Measurements from ENCODE around the gene SYNDIG1. TPM values are rescaled to one million over a fixed set of nuclear protein-coding genes. Genes with fewer than 3 reads are reported as not detected.

SYNDIG1 gene
- polyA plus RNA-seq, 1 of the 3 experiments (the other 2 are of a cell fraction) = not detected

DNA sequence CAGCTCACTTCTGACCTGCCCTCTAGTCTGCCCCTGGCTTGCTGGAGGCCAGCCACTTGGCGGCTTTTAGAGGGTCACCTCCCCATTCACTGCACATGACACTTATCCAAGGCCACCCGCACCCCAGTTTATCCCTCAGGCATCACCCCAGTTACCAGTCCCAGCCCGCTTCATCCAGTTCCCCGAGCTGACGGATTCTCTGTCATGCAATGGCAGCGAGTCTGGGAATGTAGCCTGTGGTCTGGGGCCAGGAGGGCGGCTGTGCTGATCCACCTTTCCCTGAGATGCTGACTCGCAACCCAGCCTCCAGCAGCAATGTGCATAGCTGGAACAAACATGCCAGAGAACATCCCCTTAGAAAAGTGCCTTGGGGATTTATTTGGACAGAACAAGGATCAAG, 25.8 kb downstream of the SYNDIG1 start:
- no peaks in the 10 kb centered on the region for H3K27me3 ChIP-seq (ENCODE audit: insufficient read depth)
- no peaks in the 10 kb centered on the region for H3K9me2 ChIP-seq
- H3K9me3 ChIP-seq = no peaks in the 10 kb centered on the region
- H3K9ac ChIP-seq = no peak overlapping the region
- H4K20me1 ChIP-seq (ENCODE audit: insufficient read depth) = no peaks in the 10 kb centered on the region
- no peak for TF ChIP-seq RAD21 (IDR thresholded peaks at IDR 0.05; ENCODE audit: low read length)
- no peak for TF ChIP-seq TEAD4 (IDR thresholded peaks at IDR 0.05; ENCODE audit: borderline replicate concordance, insufficient read depth)
- no peak for TF ChIP-seq ELF1 (IDR thresholded peaks at IDR 0.05)
- TF ChIP-seq GATA2 (CRISPR knock-in tag; IDR thresholded peaks at IDR 0.05) = no peak
- TF ChIP-seq JUND (IDR thresholded peaks at IDR 0.05) = no peak
- H2AFZ ChIP-seq (ENCODE audit: low read depth) = no peak overlapping the region
- 66% methylated on average over 6 of the region's 8 CpGs for WGBS (ENCODE audit: low lambda C conversion rate)
- no peaks in the 10 kb centered on the region for H3K36me3 ChIP-seq (replicated peaks in 1 of 2; ENCODE audit: control insufficient read depth in 1 of 2, insufficient read depth in 2 of 2, low read length in 1 of 2)
- H3K27ac ChIP-seq (ENCODE audit: low read depth in 2 of 2, low read length in 1 of 2) = no peak overlapping the region
- CTCF ChIA-PET = no interaction called here
- no peaks in the 10 kb centered on the region for H3F3A ChIP-seq (replicated peaks; ENCODE audit: insufficient read depth)
- DNase-seq = no peak
- H3K4me3 ChIP-seq (ENCODE audit: low read depth in 2 of 2, low read length in 1 of 2) = no peak overlapping the region
- H3K4me1 ChIP-seq (ENCODE audit: control insufficient read depth in 1 of 2, insufficient read depth in 2 of 2, low read depth in 1 of 2, low read length in 1 of 2) = no peaks in the 10 kb centered on the region
- no peak overlapping the region for H3K4me2 ChIP-seq
- POLR2A ChIA-PET = no interaction called here
- no peaks in the 10 kb centered on the region for H3K79me2 ChIP-seq (ENCODE audit: insufficient read depth)

DNA sequence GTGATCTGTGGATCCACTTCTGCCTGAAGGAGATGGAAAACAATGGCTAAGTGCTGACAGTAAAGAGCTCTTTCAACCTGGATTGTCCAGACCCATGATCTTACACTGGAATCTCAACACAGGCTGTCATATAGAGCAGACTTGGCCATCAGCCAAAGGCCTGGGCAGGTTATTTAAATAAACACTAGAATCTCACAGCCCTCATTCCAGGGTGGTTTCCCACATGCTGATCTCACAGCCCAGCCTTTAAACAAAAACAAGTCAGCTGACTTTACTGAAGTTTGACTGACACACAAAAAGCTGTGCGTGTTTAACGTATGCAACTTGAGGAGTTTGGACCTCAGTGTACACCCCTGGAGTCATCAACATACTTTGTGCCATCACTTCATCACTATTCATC, 28.4 kb downstream of the SYNDIG1 start:
- no peaks in the 10 kb centered on the region for H3K9me3 ChIP-seq
- no peaks in the 10 kb centered on the region for H4K20me1 ChIP-seq (ENCODE audit: insufficient read depth)
- WGBS (ENCODE audit: low lambda C conversion rate) = 67% methylated on average over 2 of the region's 2 CpGs
- peaks cover 5% of the 10 kb centered on the region for H3F3A ChIP-seq (replicated peaks; ENCODE audit: insufficient read depth)
- no peak for TF ChIP-seq JUND (IDR thresholded peaks at IDR 0.05)
- no peak for TF ChIP-seq YY1 (IDR thresholded peaks at IDR 0.05; ENCODE audit: low read depth)
- no peak for TF ChIP-seq EZH2phosphoT487 (IDR thresholded peaks at IDR 0.05; ENCODE audit: borderline replicate concordance, low read depth)
- no peak for TF ChIP-seq IRF3 (IDR thresholded peaks at IDR 0.05; ENCODE audit: low read depth, low read length)
- no peak for TF ChIP-seq MEF2A (IDR thresholded peaks at IDR 0.05; ENCODE audit: borderline replicate concordance, low read depth)
- no peak overlapping the region for H3K27ac ChIP-seq (ENCODE audit: low read depth in 2 of 2, low read length in 1 of 2)
- H3K9ac ChIP-seq = no peak overlapping the region
- H3K4me3 ChIP-seq (ENCODE audit: low read depth in 2 of 2, low read length in 1 of 2) = no peak overlapping the region
- DNase-seq = peak; percentile 37
- no peak overlapping the region for H3K4me2 ChIP-seq
- H2AFZ ChIP-seq (ENCODE audit: low read depth) = no peak overlapping the region
- H3K9me2 ChIP-seq = no peaks in the 10 kb centered on the region
- H3K79me2 ChIP-seq (ENCODE audit: insufficient read depth) = no peaks in the 10 kb centered on the region
- no peaks in the 10 kb centered on the region for H3K27me3 ChIP-seq (ENCODE audit: insufficient read depth)
- peaks cover 0 to 5% of the 10 kb centered on the region in 2 experiments; a peak in 2 of 4 replicates for H3K4me1 ChIP-seq (ENCODE audit: control insufficient read depth in 1 of 2, insufficient read depth in 2 of 2, low read depth in 1 of 2, low read length in 1 of 2)
- ChIA-PET POLR2A (no interaction called here), CTCF (no interaction called here)
- no peaks in the 10 kb centered on the region for H3K36me3 ChIP-seq (replicated peaks in 1 of 2; ENCODE audit: control insufficient read depth in 1 of 2, insufficient read depth in 2 of 2, low read length in 1 of 2)

- Histone ChIP-seq H3K4me1 (ENCODE audit: control insufficient read depth in 1 of 2, insufficient read depth in 2 of 2, low read depth in 1 of 2, low read length in 1 of 2) (peaks cover 0 to 13% of the 10 kb centered on the region in 2 experiments; a peak in 3 of 4 replicates), H3K4me2 (no peak overlapping the region), H3K4me3 (ENCODE audit: low read depth in 2 of 2, low read length in 1 of 2) (no peak overlapping the region), H3K27me3 (ENCODE audit: insufficient read depth) (no peaks in the 10 kb centered on the region), H2AFZ (ENCODE audit: low read depth) (no peak overlapping the region), H3K9me3 (no peaks in the 10 kb centered on the region), H3K27ac (ENCODE audit: low read depth in 2 of 2, low read length in 1 of 2) (no peak overlapping the region), H3K36me3 (replicated peaks in 1 of 2; ENCODE audit: control insufficient read depth in 1 of 2, insufficient read depth in 2 of 2, low read length in 1 of 2) (no peaks in the 10 kb centered on the region), H3F3A (replicated peaks; ENCODE audit: insufficient read depth) (peaks cover 8% of the 10 kb centered on the region), H3K9me2 (no peaks in the 10 kb centered on the region), H3K79me2 (ENCODE audit: insufficient read depth) (no peaks in the 10 kb centered on the region), H4K20me1 (ENCODE audit: insufficient read depth) (no peaks in the 10 kb centered on the region), H3K9ac (no peak overlapping the region)
- ChIA-PET POLR2A (no interaction called here), CTCF (no interaction called here)
- DNase-seq = no peak
- 67% methylated on average over 5 of the region's 5 CpGs for WGBS (ENCODE audit: low lambda C conversion rate)
- TF ChIP-seq TEAD4 (IDR thresholded peaks at IDR 0.05; ENCODE audit: borderline replicate concordance, insufficient read depth) (no peak), FOSL2 (IDR thresholded peaks at IDR 0.05; ENCODE audit: borderline replicate concordance, low read depth) (no peak), SMC3 (IDR thresholded peaks at IDR 0.05; ENCODE audit: low read depth, low read length) (no peak), NRF1 (IDR thresholded peaks at IDR 0.05; ENCODE audit: low read depth, low read length) (no peak), RAD21 (IDR thresholded peaks at IDR 0.05; ENCODE audit: low read length) (no peak), ELF1 (IDR thresholded peaks at IDR 0.05) (no peak), IRF3 (IDR thresholded peaks at IDR 0.05; ENCODE audit: low read depth, low read length) (no peak), NFIC (IDR thresholded peaks at IDR 0.05; ENCODE audit: borderline replicate concordance) (no peak), MAX (IDR thresholded peaks at IDR 0.05; ENCODE audit: low read depth) (no peak), POLR2AphosphoS5 (IDR thresholded peaks at IDR 0.05; ENCODE audit: low read depth, low read length) (no peak)
- TF ChIP-seq, protein P1, sequence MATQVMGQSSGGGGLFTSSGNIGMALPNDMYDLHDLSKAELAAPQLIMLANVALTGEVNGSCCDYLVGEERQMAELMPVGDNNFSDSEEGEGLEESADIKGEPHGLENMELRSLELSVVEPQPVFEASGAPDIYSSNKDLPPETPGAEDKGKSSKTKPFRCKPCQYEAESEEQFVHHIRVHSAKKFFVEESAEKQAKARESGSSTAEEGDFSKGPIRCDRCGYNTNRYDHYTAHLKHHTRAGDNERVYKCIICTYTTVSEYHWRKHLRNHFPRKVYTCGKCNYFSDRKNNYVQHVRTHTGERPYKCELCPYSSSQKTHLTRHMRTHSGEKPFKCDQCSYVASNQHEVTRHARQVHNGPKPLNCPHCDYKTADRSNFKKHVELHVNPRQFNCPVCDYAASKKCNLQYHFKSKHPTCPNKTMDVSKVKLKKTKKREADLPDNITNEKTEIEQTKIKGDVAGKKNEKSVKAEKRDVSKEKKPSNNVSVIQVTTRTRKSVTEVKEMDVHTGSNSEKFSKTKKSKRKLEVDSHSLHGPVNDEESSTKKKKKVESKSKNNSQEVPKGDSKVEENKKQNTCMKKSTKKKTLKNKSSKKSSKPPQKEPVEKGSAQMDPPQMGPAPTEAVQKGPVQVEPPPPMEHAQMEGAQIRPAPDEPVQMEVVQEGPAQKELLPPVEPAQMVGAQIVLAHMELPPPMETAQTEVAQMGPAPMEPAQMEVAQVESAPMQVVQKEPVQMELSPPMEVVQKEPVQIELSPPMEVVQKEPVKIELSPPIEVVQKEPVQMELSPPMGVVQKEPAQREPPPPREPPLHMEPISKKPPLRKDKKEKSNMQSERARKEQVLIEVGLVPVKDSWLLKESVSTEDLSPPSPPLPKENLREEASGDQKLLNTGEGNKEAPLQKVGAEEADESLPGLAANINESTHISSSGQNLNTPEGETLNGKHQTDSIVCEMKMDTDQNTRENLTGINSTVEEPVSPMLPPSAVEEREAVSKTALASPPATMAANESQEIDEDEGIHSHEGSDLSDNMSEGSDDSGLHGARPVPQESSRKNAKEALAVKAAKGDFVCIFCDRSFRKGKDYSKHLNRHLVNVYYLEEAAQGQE (IDR thresholded peaks at IDR 0.05; ENCODE audit: low read depth, low read length) = no peak
Observed at GRCh38 chr20:24498641-24499040, 29.2 kb downstream of the SYNDIG1 start.

Measured in SK-N-SH (cell line).